ENCODE results near the gene RGL4. TPM values are rescaled to one million over a fixed set of nuclear protein-coding genes. Genes with fewer than 3 reads are reported as not detected.

Gene RGL4
- total RNA-seq, 4 donors from 2014 or later = 0.11 to 0.50 TPM; not detected in 2

- Histone ChIP-seq H3K36me3 (peaks cover 16 to 44% (median 29%) of the 10 kb centered on the region in 4 donors), H3K27ac (replicated peaks in 1 of 4) (peak overlapping the region in 2 of 4 donors; percentile 17 to 44), H3K4me1 (peaks cover 28 to 40% (median 30%) of the 10 kb centered on the region in 4 donors), H3K9me3 (no peaks in the 10 kb centered on the region), H3K4me3 (no peak overlapping the region), H3K27me3 (no peaks in the 10 kb centered on the region)
- intact Hi-C loops (cut with DNase I) = no loop called here
- no peak for TF ChIP-seq EP300 (IDR thresholded peaks at IDR 0.05)
- TF ChIP-seq CTCF (IDR thresholded peaks at IDR 0.05) = no peak
- TF ChIP-seq POLR2AphosphoS5 (IDR thresholded peaks at IDR 0.05) = no peak
- TF ChIP-seq POLR2A (IDR thresholded peaks at IDR 0.05; ENCODE audit: low read depth) = no peak
- no peak for DNase-seq (ENCODE audit: extremely low spot score)
- WGBS = 58% methylated on average over 6 of the region's 7 CpGs
Measured at GRCh38 chr22:23686416-23687024, 4.3 kb upstream of the RGL4 start.

- H3K36me3 ChIP-seq = peaks cover 6 to 39% (median 24%) of the 10 kb centered on the region in 4 donors
- H3K27ac ChIP-seq (replicated peaks in 1 of 4) = no peak overlapping the region
- no peaks in the 10 kb centered on the region for H3K9me3 ChIP-seq
- no peaks in the 10 kb centered on the region for H3K27me3 ChIP-seq
- 92% methylated on average over 7 of the region's 10 CpGs for WGBS
- TF ChIP-seq POLR2AphosphoS5 (IDR thresholded peaks at IDR 0.05) = no peak
- DNase-seq (ENCODE audit: extremely low spot score) = no peak
- no peak overlapping the region for H3K4me3 ChIP-seq
- peaks cover 28 to 40% (median 30%) of the 10 kb centered on the region in 4 donors for H3K4me1 ChIP-seq
- intact Hi-C loops (cut with DNase I) = no loop called here
Measured at GRCh38 chr22:23688121-23688520, 2.7 kb upstream of the RGL4 start.

GRCh38 chr22:23688571-23688970 is 2.2 kb upstream of the RGL4 start:
- Histone ChIP-seq H3K27ac (replicated peaks in 1 of 4) (no peak overlapping the region), H3K4me3 (no peak overlapping the region), H3K36me3 (peaks cover 2 to 39% (median 24%) of the 10 kb centered on the region in 4 donors), H3K9me3 (no peaks in the 10 kb centered on the region), H3K4me1 (peaks cover 28 to 39% (median 30%) of the 10 kb centered on the region in 4 donors), H3K27me3 (no peaks in the 10 kb centered on the region)
- no peak for DNase-seq (ENCODE audit: extremely low spot score)
- intact Hi-C loops (cut with DNase I) = no loop called here
- WGBS = 95% methylated on average over 6 of the region's 9 CpGs
- TF ChIP-seq POLR2AphosphoS5 (IDR thresholded peaks at IDR 0.05) (no peak), POLR2A (IDR thresholded peaks at IDR 0.05; ENCODE audit: low read depth) (no peak), CTCF (IDR thresholded peaks at IDR 0.05) (no peak), EP300 (IDR thresholded peaks at IDR 0.05) (no peak)

- no peak overlapping the region for H3K27ac ChIP-seq (replicated peaks in 1 of 4)
- H3K4me3 ChIP-seq = no peak overlapping the region
- H3K27me3 ChIP-seq = no peaks in the 10 kb centered on the region
- H3K9me3 ChIP-seq = no peaks in the 10 kb centered on the region
- peaks cover 22 to 31% (median 25%) of the 10 kb centered on the region in 4 donors for H3K4me1 ChIP-seq
- intact Hi-C loops (cut with DNase I) = no loop called here
- peaks cover 0 to 46% (median 28%) of the 10 kb centered on the region in 4 donors for H3K36me3 ChIP-seq
- TF ChIP-seq POLR2A (IDR thresholded peaks at IDR 0.05; ENCODE audit: low read depth) = no peak
- no peak for TF ChIP-seq EP300 (IDR thresholded peaks at IDR 0.05)
- no peak for TF ChIP-seq POLR2AphosphoS5 (IDR thresholded peaks at IDR 0.05)
- 95% methylated on average over 7 of the region's 7 CpGs for WGBS
- DNase-seq (ENCODE audit: extremely low spot score) = no peak
Measured at GRCh38 chr22:23689414-23689813, 1.4 kb upstream of the RGL4 start.

- DNase-seq (ENCODE audit: extremely low spot score) = no peak
- Histone ChIP-seq H3K4me3 (no peak overlapping the region), H3K9me3 (no peaks in the 10 kb centered on the region), H3K36me3 (peaks cover 0 to 71% (median 44%) of the 10 kb centered on the region in 4 donors), H3K4me1 (peaks cover 0 to 6% (median under 1%) of the 10 kb centered on the region in 4 donors), H3K27ac (replicated peaks in 1 of 4) (no peak overlapping the region), H3K27me3 (no peaks in the 10 kb centered on the region)
- intact Hi-C loops (cut with DNase I) = no loop called here
- whole genome bisulfite sequencing = 95% methylated on average over 11 of the region's 12 CpGs
- no peak for TF ChIP-seq CTCF (IDR thresholded peaks at IDR 0.05)
- no peak for TF ChIP-seq POLR2AphosphoS5 (IDR thresholded peaks at IDR 0.05)
- TF ChIP-seq POLR2A (IDR thresholded peaks at IDR 0.05; ENCODE audit: low read depth) = no peak
- TF ChIP-seq EP300 (IDR thresholded peaks at IDR 0.05) = no peak
Measured at GRCh38 chr22:23691748-23692423, 1.1 kb downstream of the RGL4 start.
